NCI-H748 treated with DMSO at 0.1 percent for 48 hours (cell line): Measurements from ENCODE around the gene PTPRK.

Source experiments
- DNase-seq: peaks from one replicate; lab custom pipeline; 2025; lab: John Stamatoyannopoulos, UW

Gene PTPRK

GRCh38 chr6:128179876-128180438 is 340.4 kb downstream of the PTPRK start:
- no peak for DNase-seq

GRCh38 chr6:128174724-128175123 is 345.7 kb downstream of the PTPRK start:
- DNase-seq = no peak

GRCh38 chr6:128172752-128173682 is 347.4 kb downstream of the PTPRK start:
- no peak for DNase-seq

GRCh38 chr6:128172081-128172480 is 348.3 kb downstream of the PTPRK start:
- no peak for DNase-seq

GRCh38 chr6:128171182-128171581 is 349.2 kb downstream of the PTPRK start:
- DNase-seq = no peak

- no peak for DNase-seq
Measured at GRCh38 chr6:128168244-128168643, 352.2 kb downstream of the PTPRK start.

- no peak for DNase-seq
Measured at GRCh38 chr6:128167552-128167951, 352.8 kb downstream of the PTPRK start.

- DNase-seq = no peak
Measured at GRCh38 chr6:128164254-128164653, 356.1 kb downstream of the PTPRK start.

- no peak for DNase-seq
Measured at GRCh38 chr6:128162423-128162822, 358.0 kb downstream of the PTPRK start.

- DNase-seq = no peak
Measured at GRCh38 chr6:128161839-128162238, 358.6 kb downstream of the PTPRK start.

GRCh38 chr6:128161263-128161662 is 359.1 kb downstream of the PTPRK start:
- DNase-seq = no peak

- no peak for DNase-seq
Measured at GRCh38 chr6:128158496-128158895, 361.9 kb downstream of the PTPRK start.

GRCh38 chr6:128156321-128157111 is 363.9 kb downstream of the PTPRK start:
- no peak for DNase-seq

- DNase-seq = no peak
Measured at GRCh38 chr6:128155826-128156225, 364.6 kb downstream of the PTPRK start.

- DNase-seq = no peak
Measured at GRCh38 chr6:128152551-128152950, 367.8 kb downstream of the PTPRK start.

GRCh38 chr6:128150376-128150775 is 370.0 kb downstream of the PTPRK start:
- DNase-seq = no peak

GRCh38 chr6:128149796-128150195 is 370.6 kb downstream of the PTPRK start:
- DNase-seq = no peak

- no peak for DNase-seq
Measured at GRCh38 chr6:128144320-128144719, 376.1 kb downstream of the PTPRK start.

GRCh38 chr6:128141932-128142331 is 378.5 kb downstream of the PTPRK start:
- DNase-seq = no peak

GRCh38 chr6:128139519-128139918 is 380.9 kb downstream of the PTPRK start:
- no peak for DNase-seq

GRCh38 chr6:128138694-128139093 is 381.7 kb downstream of the PTPRK start:
- peak; percentile 10 for DNase-seq

GRCh38 chr6:128135325-128135724 is 385.1 kb downstream of the PTPRK start:
- no peak for DNase-seq

- DNase-seq = no peak
Measured at GRCh38 chr6:128131566-128131965, 388.8 kb downstream of the PTPRK start.
